ENCODE results near the gene GRID1. TPM values are rescaled to one million over a fixed set of nuclear protein-coding genes. Genes with fewer than 3 reads are reported as not detected.

Gene GRID1
- polyA plus RNA-seq, 1 experiment = 0.49 TPM

DNA sequence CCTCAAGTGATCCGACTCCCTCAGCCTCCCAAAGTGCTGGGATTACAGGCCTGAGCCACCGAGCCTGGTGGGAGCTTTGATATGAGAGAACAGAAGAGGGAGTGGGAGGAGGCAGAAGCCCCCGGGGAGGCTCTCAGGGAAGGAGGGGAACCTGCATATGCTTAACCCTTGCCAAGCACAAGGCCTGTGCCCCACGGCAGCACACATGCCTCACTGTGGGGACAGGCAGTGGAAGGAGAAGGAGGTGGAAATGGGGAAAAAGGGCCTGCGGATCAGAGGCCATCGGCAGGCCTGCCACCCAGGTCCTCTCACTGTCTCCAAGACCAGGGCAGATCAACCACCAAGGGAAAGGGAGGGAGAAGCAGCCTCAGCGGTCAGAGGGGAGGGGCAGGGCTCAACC lies 7.2 kb upstream of the GRID1 start:
- TF ChIP-seq, protein P1, sequence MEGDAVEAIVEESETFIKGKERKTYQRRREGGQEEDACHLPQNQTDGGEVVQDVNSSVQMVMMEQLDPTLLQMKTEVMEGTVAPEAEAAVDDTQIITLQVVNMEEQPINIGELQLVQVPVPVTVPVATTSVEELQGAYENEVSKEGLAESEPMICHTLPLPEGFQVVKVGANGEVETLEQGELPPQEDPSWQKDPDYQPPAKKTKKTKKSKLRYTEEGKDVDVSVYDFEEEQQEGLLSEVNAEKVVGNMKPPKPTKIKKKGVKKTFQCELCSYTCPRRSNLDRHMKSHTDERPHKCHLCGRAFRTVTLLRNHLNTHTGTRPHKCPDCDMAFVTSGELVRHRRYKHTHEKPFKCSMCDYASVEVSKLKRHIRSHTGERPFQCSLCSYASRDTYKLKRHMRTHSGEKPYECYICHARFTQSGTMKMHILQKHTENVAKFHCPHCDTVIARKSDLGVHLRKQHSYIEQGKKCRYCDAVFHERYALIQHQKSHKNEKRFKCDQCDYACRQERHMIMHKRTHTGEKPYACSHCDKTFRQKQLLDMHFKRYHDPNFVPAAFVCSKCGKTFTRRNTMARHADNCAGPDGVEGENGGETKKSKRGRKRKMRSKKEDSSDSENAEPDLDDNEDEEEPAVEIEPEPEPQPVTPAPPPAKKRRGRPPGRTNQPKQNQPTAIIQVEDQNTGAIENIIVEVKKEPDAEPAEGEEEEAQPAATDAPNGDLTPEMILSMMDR (IDR thresholded peaks at IDR 0.05; ENCODE audit: insufficient read depth, low read depth, low read length) = no peak
- ChIA-PET CTCF (no interaction called here), POLR2A (no interaction called here)
- no peak for DNase-seq (ENCODE audit: low read depth)
- Histone ChIP-seq H3K4me3 (ENCODE audit: low read depth, low read length) (no peak overlapping the region), H3K27me3 (ENCODE audit: control insufficient read depth, insufficient read depth, low read length) (peaks cover 15% of the 10 kb centered on the region), H3K36me3 (ENCODE audit: control insufficient read depth, insufficient read depth, low read length) (no peaks in the 10 kb centered on the region)

- ChIA-PET CTCF (no interaction called here), POLR2A (no interaction called here)
- Histone ChIP-seq H3K27me3 (ENCODE audit: control insufficient read depth, insufficient read depth, low read length) (peaks cover 17% of the 10 kb centered on the region), H3K36me3 (ENCODE audit: control insufficient read depth, insufficient read depth, low read length) (no peaks in the 10 kb centered on the region), H3K4me3 (ENCODE audit: low read depth, low read length) (no peak overlapping the region)
- DNase-seq (ENCODE audit: low read depth) = no peak
- TF ChIP-seq, protein P1 (IDR thresholded peaks at IDR 0.05; ENCODE audit: insufficient read depth, low read depth, low read length) = no peak
Measured at GRCh38 chr10:86373251-86373650, 6.7 kb upstream of the GRID1 start.

DNA sequence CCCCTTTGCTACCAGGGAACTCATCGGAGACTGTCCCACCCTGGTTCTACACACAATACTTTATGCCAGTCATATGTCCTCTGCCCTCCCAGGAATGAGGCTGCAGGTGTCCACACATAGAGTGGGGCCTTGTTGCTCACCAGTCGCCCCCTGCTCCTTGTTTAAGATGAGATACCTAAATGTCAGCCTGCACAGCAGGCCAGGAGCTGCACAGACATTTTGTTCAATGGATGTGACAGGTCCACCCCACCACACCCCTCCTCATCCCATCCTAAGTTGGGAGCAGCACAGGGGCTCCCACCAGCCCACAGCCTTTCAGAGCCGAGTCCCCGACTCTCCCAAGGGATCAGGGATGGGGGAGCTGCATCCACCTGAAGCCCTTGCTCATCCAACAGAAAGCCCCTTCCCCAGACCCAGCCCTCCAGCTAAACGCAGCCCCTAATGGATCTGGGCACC lies 6.2 kb upstream of the GRID1 start:
- CTCF ChIA-PET = no interaction called here
- Histone ChIP-seq H3K27me3 (ENCODE audit: control insufficient read depth, insufficient read depth, low read length) (peaks cover 19% of the 10 kb centered on the region), H3K36me3 (ENCODE audit: control insufficient read depth, insufficient read depth, low read length) (no peaks in the 10 kb centered on the region), H3K4me3 (ENCODE audit: low read depth, low read length) (no peak overlapping the region)
- TF ChIP-seq, protein P1 (IDR thresholded peaks at IDR 0.05; ENCODE audit: insufficient read depth, low read depth, low read length) = no peak
- no peak for DNase-seq (ENCODE audit: low read depth)
- POLR2A ChIA-PET = no interaction called here

DNA sequence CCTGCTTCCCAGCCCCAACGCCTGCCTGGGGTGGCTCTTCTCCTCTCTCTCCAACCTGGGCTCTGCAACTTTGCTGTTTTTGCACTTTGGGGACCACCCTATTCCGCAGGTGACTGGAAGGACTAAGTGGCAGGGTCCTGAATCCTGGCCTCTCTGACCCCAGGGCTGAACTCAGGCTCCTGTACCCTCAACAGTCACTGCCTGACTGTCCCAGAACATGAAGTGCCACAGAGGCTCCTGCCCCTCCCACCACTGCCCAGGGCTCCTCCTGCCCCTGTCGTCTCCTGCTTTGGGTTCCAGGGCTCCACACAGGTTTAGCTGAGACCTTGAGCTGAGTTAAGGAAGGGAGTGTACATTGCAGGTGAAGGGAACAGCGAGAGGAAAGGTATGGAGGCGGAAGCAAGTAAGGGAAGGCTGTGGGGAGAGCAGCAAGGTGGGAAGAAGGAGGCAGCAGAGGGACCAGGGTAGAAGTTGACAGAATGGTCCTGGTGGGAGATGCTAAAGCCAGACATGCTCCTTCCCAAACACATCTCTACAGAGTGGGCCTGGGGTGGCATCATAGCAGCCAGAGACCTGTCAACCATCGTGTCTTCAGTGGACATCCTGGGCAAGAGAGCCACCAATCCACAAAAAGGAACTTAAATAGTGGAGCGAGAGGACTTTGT lies 5.7 kb upstream of the GRID1 start:
- no peaks in the 10 kb centered on the region for H3K36me3 ChIP-seq (ENCODE audit: control insufficient read depth, insufficient read depth, low read length)
- ChIA-PET CTCF (no interaction called here), POLR2A (no interaction called here)
- no peak for DNase-seq (ENCODE audit: low read depth)
- peaks cover 22% of the 10 kb centered on the region for H3K27me3 ChIP-seq (ENCODE audit: control insufficient read depth, insufficient read depth, low read length)
- TF ChIP-seq, protein P1 (IDR thresholded peaks at IDR 0.05; ENCODE audit: insufficient read depth, low read depth, low read length) = no peak
- no peak overlapping the region for H3K4me3 ChIP-seq (ENCODE audit: low read depth, low read length)

DNA sequence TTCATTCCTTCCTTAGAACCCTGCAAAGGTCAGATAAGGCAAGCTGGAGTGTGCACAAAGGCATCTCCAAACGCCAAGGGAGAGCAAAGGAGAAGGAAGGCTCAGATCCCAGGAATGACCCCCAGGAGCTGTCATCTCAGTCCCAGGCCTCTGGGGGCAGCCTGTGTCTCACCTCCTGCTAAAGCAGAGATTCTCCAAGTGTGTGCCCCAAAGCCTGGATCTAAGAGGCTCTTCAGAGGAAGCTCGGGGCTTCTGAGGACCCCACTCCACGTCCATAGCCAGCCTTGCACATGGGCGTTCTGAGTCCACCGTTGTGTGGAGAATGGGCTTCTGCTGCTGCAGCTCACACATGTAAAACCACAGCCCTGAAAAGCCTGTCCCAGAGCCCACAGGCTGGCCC lies 5.1 kb upstream of the GRID1 start:
- no peak overlapping the region for H3K4me3 ChIP-seq (ENCODE audit: low read depth, low read length)
- POLR2A ChIA-PET = no interaction called here
- CTCF ChIA-PET = no interaction called here
- H3K36me3 ChIP-seq (ENCODE audit: control insufficient read depth, insufficient read depth, low read length) = no peaks in the 10 kb centered on the region
- TF ChIP-seq, protein P1 (IDR thresholded peaks at IDR 0.05; ENCODE audit: insufficient read depth, low read depth, low read length) = no peak
- DNase-seq (ENCODE audit: low read depth) = no peak
- peaks cover 24% of the 10 kb centered on the region for H3K27me3 ChIP-seq (ENCODE audit: control insufficient read depth, insufficient read depth, low read length)
